C4-2B (cell line): ENCODE measurements around the gene SI.

Experiments used
- ZFX ChIP-seq: fragments of 450-650 bp; IDR thresholded peaks from 2 replicates; pipeline ENCODE4 v1.6.1; 2017
- TF ChIP-seq, protein P1 (sequence below): fragments of 450-650 bp; conservative IDR thresholded peaks from 2 replicates; pipeline ENCODE4 v1.5.1; 2017; ENCODE audit warnings: mild to moderate bottlenecking

DNA sequence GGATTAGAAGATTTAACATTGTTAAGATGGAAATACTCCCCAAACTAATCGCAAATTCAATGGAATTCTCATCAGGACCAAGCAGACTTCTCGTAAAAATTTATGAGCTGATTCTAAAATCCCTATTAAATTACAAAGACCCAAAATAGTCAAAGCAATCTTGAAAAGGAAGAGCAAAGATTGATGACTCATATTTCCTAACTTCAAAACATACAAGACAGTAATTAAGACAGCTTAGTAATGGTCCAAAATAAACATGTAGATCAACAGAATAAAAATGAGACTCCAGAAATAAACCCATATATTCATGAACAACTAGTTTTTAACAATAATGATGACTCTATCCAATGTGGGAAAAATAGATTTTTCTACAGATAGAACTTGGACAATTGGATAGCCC lies 148.7 kb downstream of the SI start:
- TF ChIP-seq, protein P1, sequence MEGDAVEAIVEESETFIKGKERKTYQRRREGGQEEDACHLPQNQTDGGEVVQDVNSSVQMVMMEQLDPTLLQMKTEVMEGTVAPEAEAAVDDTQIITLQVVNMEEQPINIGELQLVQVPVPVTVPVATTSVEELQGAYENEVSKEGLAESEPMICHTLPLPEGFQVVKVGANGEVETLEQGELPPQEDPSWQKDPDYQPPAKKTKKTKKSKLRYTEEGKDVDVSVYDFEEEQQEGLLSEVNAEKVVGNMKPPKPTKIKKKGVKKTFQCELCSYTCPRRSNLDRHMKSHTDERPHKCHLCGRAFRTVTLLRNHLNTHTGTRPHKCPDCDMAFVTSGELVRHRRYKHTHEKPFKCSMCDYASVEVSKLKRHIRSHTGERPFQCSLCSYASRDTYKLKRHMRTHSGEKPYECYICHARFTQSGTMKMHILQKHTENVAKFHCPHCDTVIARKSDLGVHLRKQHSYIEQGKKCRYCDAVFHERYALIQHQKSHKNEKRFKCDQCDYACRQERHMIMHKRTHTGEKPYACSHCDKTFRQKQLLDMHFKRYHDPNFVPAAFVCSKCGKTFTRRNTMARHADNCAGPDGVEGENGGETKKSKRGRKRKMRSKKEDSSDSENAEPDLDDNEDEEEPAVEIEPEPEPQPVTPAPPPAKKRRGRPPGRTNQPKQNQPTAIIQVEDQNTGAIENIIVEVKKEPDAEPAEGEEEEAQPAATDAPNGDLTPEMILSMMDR, result no peak
- TF ChIP-seq ZFX, result no peak
